C4-2B (cell line): ENCODE data around the gene ARHGAP10.

Experiments
- ZFX ChIP-seq: fragments of 450-650 bp; IDR thresholded peaks from 2 replicates; pipeline ENCODE4 v1.6.1; 2017
- TF ChIP-seq, protein P1 (sequence below): fragments of 450-650 bp; conservative IDR thresholded peaks from 2 replicates; pipeline ENCODE4 v1.5.1; 2017; ENCODE audit warnings: mild to moderate bottlenecking

DNA sequence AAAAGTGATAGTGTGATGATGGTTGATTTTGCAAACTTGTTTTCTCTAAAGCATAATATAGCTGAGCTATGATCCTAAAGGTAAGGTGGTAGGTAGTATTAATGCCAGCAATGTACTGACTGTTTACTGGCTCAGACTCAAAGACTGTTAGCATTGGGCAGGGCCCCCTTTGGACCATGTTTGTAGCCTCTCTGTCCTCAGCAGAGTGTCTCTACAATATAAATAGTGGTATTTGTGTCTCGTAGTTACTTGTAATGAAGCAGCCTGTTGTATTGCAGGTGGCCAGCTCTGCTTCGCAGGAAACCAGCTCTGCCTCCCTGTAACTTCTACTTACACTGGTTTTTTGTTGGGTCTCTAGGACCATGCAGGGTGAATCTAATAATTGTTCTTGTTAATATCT lies 70.5 kb downstream of the ARHGAP10 start:
- TF ChIP-seq, protein P1, sequence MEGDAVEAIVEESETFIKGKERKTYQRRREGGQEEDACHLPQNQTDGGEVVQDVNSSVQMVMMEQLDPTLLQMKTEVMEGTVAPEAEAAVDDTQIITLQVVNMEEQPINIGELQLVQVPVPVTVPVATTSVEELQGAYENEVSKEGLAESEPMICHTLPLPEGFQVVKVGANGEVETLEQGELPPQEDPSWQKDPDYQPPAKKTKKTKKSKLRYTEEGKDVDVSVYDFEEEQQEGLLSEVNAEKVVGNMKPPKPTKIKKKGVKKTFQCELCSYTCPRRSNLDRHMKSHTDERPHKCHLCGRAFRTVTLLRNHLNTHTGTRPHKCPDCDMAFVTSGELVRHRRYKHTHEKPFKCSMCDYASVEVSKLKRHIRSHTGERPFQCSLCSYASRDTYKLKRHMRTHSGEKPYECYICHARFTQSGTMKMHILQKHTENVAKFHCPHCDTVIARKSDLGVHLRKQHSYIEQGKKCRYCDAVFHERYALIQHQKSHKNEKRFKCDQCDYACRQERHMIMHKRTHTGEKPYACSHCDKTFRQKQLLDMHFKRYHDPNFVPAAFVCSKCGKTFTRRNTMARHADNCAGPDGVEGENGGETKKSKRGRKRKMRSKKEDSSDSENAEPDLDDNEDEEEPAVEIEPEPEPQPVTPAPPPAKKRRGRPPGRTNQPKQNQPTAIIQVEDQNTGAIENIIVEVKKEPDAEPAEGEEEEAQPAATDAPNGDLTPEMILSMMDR: no peak
- TF ChIP-seq ZFX: no peak
